ENCODE results near the gene SLC4A1. TPM values are rescaled to one million over a fixed set of nuclear protein-coding genes. Genes with fewer than 3 reads are reported as not detected.
"Not testable (repeated sequence)": the region's sequence is repeated elsewhere in the genome, so short reads cannot be mapped to it uniquely, and the experiment has no call there.

Gene SLC4A1
- total and polyA plus RNA-seq, 2 experiments from 2014 or later = not detected

DNA sequence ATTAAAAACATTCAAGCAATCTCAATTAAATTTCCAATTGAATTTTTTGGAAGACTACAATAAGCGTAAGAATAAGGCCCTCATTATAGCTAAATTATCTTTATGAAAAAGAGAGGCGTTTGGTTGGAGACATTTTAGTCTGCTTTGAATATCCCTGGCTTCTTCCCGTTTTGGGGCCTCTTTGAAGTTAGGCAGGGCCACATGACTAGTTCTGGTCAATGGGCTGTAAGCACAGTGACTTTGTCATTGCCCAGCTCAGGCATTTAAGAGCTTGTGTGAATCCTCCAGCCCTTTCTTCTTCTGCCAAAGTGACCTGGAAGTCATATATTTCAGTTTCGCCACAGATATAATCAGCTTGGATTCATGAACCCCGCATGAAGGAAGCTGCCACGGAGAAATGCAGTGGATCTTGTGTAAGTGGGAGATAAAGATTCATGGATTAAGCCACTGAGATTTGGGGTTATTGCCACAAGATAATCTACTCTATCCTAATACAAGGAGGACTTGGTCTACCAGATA is 26.8 kb downstream of the SLC4A1 start (continued):
- TF ChIP-seq, protein P1, sequence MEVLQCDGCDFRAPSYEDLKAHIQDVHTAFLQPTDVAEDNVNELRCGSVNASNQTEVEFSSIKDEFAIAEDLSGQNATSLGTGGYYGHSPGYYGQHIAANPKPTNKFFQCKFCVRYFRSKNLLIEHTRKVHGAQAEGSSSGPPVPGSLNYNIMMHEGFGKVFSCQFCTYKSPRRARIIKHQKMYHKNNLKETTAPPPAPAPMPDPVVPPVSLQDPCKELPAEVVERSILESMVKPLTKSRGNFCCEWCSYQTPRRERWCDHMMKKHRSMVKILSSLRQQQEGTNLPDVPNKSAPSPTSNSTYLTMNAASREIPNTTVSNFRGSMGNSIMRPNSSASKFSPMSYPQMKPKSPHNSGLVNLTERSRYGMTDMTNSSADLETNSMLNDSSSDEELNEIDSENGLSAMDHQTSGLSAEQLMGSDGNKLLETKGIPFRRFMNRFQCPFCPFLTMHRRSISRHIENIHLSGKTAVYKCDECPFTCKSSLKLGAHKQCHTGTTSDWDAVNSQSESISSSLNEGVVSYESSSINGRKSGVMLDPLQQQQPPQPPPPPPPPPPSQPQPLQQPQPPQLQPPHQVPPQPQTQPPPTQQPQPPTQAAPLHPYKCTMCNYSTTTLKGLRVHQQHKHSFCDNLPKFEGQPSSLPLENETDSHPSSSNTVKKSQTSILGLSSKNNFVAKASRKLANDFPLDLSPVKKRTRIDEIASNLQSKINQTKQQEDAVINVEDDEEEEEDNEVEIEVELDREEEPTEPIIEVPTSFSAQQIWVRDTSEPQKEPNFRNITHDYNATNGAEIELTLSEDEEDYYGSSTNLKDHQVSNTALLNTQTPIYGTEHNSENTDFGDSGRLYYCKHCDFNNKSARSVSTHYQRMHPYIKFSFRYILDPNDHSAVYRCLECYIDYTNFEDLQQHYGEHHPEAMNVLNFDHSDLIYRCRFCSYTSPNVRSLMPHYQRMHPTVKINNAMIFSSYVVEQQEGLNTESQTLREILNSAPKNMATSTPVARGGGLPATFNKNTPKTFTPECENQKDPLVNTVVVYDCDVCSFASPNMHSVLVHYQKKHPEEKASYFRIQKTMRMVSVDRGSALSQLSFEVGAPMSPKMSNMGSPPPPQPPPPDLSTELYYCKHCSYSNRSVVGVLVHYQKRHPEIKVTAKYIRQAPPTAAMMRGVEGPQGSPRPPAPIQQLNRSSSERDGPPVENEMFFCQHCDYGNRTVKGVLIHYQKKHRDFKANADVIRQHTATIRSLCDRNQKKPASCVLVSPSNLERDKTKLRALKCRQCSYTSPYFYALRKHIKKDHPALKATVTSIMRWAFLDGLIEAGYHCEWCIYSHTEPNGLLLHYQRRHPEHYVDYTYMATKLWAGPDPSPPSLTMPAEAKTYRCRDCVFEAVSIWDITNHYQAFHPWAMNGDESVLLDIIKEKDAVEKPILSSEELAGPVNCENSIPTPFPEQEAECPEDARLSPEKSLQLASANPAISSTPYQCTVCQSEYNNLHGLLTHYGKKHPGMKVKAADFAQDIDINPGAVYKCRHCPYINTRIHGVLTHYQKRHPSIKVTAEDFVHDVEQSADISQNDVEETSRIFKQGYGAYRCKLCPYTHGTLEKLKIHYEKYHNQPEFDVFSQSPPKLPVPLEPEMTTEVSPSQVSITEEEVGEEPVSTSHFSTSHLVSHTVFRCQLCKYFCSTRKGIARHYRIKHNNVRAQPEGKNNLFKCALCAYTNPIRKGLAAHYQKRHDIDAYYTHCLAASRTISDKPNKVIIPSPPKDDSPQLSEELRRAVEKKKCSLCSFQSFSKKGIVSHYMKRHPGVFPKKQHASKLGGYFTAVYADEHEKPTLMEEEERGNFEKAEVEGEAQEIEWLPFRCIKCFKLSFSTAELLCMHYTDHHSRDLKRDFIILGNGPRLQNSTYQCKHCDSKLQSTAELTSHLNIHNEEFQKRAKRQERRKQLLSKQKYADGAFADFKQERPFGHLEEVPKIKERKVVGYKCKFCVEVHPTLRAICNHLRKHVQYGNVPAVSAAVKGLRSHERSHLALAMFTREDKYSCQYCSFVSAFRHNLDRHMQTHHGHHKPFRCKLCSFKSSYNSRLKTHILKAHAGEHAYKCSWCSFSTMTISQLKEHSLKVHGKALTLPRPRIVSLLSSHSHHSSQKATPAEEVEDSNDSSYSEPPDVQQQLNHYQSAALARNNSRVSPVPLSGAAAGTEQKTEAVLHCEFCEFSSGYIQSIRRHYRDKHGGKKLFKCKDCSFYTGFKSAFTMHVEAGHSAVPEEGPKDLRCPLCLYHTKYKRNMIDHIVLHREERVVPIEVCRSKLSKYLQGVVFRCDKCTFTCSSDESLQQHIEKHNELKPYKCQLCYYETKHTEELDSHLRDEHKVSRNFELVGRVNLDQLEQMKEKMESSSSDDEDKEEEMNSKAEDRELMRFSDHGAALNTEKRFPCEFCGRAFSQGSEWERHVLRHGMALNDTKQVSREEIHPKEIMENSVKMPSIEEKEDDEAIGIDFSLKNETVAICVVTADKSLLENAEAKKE (CRISPR knock-in tag; IDR thresholded peaks at IDR 0.05) = no peak
- no peak for TF ChIP-seq ZNF114 (CRISPR knock-in tag; IDR thresholded peaks at IDR 0.05)

DNA sequence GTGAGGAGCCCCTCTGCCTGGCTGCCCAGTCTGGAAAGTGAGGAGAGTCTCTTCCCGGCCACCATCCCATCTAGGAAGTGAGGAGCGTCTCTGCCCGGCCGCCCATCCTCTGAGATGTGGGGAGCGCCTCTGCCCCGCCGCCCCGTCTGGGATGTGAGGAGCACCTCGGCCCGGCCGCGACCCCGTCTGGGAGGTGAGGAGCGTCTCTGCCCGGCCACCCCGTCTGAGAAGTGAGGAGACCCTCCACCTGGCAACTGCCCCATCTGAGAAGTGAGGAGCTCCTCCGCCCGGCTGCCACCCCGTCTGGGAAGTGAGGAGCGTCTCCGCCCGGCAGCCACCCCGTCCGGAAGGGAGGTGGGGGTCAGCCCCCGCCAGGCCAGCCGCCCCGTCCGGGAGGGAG is 30.0 kb downstream of the SLC4A1 start:
- not testable (repeated sequence) for H3K4me3 ChIP-seq; H3K4me3 Mint-ChIP-seq; ATAC-seq; H3K79me2 ChIP-seq (replicated peaks; ENCODE audit: insufficient read depth); H3K36me3 ChIP-seq (ENCODE audit: insufficient read depth); H2AFZ ChIP-seq; H3K27me3 ChIP-seq (ENCODE audit: insufficient read depth); H3K4me2 ChIP-seq; H3K4me1 Mint-ChIP-seq; H3K9me2 ChIP-seq (ENCODE audit: insufficient read depth); DNase-seq (ENCODE audit: low spot score); H3K36me3 Mint-ChIP-seq (ENCODE audit: low read depth); H3K27ac ChIP-seq (ENCODE audit: low read depth); H3F3A ChIP-seq (replicated peaks; ENCODE audit: low read depth); H4K20me1 ChIP-seq (replicated peaks; ENCODE audit: insufficient read depth); H3K27ac Mint-ChIP-seq; H3K4me1 ChIP-seq (ENCODE audit: insufficient read depth)
- peaks cover 10% of the 10 kb centered on the region for H3K27me3 Mint-ChIP-seq (ENCODE audit: insufficient read depth, low read depth, poor library complexity)
- H3K9me3 Mint-ChIP-seq = peaks cover 14% of the 10 kb centered on the region; the same call in 2 of the 3 replicates

DNA sequence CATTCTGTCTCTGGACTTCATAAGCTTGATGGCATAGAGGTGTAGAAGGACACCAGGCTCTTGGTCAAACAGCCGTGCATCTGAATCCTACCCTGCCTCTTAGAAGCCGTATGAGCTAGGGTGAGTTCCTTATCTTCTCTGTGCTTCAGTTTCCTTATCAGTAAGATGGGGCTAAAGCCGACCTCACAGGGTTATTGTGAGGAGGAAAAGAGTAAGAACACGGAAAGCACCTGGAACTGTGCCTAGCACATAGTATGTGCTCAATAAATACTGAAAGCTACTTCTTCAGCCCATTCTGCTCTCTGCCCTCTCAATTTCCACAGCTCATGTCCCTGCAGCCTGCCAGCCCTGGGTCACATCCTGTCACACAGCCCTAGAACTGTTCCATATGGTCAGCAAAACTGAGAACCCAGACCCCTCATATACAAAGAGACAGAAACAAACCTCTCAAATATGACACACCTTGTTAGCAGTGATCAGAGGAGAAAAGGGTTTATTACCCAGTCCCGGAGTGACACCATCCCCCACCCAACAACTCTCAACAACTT is 31.4 kb downstream of the SLC4A1 start:
- Mint-ChIP-seq H3K4me3 (no peak overlapping the region), H3K9me3 (peaks cover 14% of the 10 kb centered on the region; the same call in 2 of the 3 replicates), H3K4me1 (no peaks in the 10 kb centered on the region), H3K36me3 (ENCODE audit: low read depth) (peaks cover 6% of the 10 kb centered on the region; the same call in 1 of the 3 replicates), H3K27me3 (ENCODE audit: insufficient read depth, low read depth, poor library complexity) (peaks cover 10% of the 10 kb centered on the region), H3K27ac (no peak overlapping the region)
- Histone ChIP-seq H3F3A (replicated peaks; ENCODE audit: low read depth) (no peaks in the 10 kb centered on the region), H2AFZ (no peak overlapping the region), H3K4me2 (no peak overlapping the region), H3K4me3 (no peak overlapping the region), H3K27ac (ENCODE audit: low read depth) (no peak overlapping the region), H3K27me3 (ENCODE audit: insufficient read depth) (no peaks in the 10 kb centered on the region), H3K79me2 (replicated peaks; ENCODE audit: insufficient read depth) (no peaks in the 10 kb centered on the region), H3K9me2 (ENCODE audit: insufficient read depth) (no peaks in the 10 kb centered on the region), H3K36me3 (ENCODE audit: insufficient read depth) (no peaks in the 10 kb centered on the region), H4K20me1 (replicated peaks; ENCODE audit: insufficient read depth) (no peaks in the 10 kb centered on the region), H3K4me1 (ENCODE audit: insufficient read depth) (no peaks in the 10 kb centered on the region)
- DNase-seq (ENCODE audit: low spot score) (no peak), ATAC-seq (no peak)
- TF ChIP-seq STAT1 (IDR thresholded peaks at IDR 0.05; ENCODE audit: unreplicated experiment) (no peak), ZNF331 (CRISPR knock-in tag; IDR thresholded peaks at IDR 0.05; ENCODE audit: low read depth) (no peak), CREB1 (CRISPR knock-in tag; IDR thresholded peaks at IDR 0.05; ENCODE audit: low read depth) (no peak)
- TF ChIP-seq, protein P2, sequence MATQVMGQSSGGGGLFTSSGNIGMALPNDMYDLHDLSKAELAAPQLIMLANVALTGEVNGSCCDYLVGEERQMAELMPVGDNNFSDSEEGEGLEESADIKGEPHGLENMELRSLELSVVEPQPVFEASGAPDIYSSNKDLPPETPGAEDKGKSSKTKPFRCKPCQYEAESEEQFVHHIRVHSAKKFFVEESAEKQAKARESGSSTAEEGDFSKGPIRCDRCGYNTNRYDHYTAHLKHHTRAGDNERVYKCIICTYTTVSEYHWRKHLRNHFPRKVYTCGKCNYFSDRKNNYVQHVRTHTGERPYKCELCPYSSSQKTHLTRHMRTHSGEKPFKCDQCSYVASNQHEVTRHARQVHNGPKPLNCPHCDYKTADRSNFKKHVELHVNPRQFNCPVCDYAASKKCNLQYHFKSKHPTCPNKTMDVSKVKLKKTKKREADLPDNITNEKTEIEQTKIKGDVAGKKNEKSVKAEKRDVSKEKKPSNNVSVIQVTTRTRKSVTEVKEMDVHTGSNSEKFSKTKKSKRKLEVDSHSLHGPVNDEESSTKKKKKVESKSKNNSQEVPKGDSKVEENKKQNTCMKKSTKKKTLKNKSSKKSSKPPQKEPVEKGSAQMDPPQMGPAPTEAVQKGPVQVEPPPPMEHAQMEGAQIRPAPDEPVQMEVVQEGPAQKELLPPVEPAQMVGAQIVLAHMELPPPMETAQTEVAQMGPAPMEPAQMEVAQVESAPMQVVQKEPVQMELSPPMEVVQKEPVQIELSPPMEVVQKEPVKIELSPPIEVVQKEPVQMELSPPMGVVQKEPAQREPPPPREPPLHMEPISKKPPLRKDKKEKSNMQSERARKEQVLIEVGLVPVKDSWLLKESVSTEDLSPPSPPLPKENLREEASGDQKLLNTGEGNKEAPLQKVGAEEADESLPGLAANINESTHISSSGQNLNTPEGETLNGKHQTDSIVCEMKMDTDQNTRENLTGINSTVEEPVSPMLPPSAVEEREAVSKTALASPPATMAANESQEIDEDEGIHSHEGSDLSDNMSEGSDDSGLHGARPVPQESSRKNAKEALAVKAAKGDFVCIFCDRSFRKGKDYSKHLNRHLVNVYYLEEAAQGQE (IDR thresholded peaks at IDR 0.05; ENCODE audit: unreplicated experiment) = no peak
- TF ChIP-seq, protein P3, sequence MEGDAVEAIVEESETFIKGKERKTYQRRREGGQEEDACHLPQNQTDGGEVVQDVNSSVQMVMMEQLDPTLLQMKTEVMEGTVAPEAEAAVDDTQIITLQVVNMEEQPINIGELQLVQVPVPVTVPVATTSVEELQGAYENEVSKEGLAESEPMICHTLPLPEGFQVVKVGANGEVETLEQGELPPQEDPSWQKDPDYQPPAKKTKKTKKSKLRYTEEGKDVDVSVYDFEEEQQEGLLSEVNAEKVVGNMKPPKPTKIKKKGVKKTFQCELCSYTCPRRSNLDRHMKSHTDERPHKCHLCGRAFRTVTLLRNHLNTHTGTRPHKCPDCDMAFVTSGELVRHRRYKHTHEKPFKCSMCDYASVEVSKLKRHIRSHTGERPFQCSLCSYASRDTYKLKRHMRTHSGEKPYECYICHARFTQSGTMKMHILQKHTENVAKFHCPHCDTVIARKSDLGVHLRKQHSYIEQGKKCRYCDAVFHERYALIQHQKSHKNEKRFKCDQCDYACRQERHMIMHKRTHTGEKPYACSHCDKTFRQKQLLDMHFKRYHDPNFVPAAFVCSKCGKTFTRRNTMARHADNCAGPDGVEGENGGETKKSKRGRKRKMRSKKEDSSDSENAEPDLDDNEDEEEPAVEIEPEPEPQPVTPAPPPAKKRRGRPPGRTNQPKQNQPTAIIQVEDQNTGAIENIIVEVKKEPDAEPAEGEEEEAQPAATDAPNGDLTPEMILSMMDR (conservative IDR thresholded peaks at IDR 0.05; ENCODE audit: low read depth in 2 of 2) = no peak

Data from GM23338 (cell line).